Measurements from ENCODE around the gene OR51A7. TPM values are rescaled to one million over a fixed set of nuclear protein-coding genes. Genes with fewer than 3 reads are reported as not detected.
"Not testable (repeated sequence)": the region's sequence is repeated elsewhere in the genome, so short reads cannot be mapped to it uniquely, and the experiment has no call there.

OR51A7 gene
- total RNA-seq, 1 donor from 2014 or later = not detected

- Mint-ChIP-seq H3K4me3 (ENCODE audit: low read depth) (no peak within 1 kb of the TSS), H3K4me1 (ENCODE audit: low read depth) (no peaks in the 10 kb centered on the region), H3K27ac (no peak within 1 kb of the TSS), H3K36me3 (ENCODE audit: insufficient read depth) (no peaks in the 10 kb centered on the region), H3K27me3 (no peaks in the 10 kb centered on the region), H3K9me3 (ENCODE audit: low read depth) (no peaks in the 10 kb centered on the region)
- no peak for TF ChIP-seq CTCF (IDR thresholded peaks at IDR 0.05; ENCODE audit: unreplicated experiment)
- no peak for DNase-seq (ENCODE audit: low spot score, unreplicated experiment)
Observed at GRCh38 chr11:4947505-4947904, 43.9 kb downstream of the OR51A7 start, which contains the start of gene OR51A4. Gene OR51A4 (minus strand): TSS chr11:4947605. CDS start chr11:4947100, 505 bp downstream.

GRCh38 chr11:4955613-4956012 lies 52.0 kb downstream of the OR51A7 start, which contains the start of gene OR51A2:
Gene OR51A2 (minus strand): TSS chr11:4955713. CDS start chr11:4955713, 0 bp downstream.
- DNase-seq (ENCODE audit: low spot score, unreplicated experiment); H3K4me1 Mint-ChIP-seq (ENCODE audit: low read depth); H3K9me3 Mint-ChIP-seq (ENCODE audit: low read depth); H3K36me3 Mint-ChIP-seq (ENCODE audit: insufficient read depth); H3K27me3 Mint-ChIP-seq; H3K27ac Mint-ChIP-seq; H3K4me3 Mint-ChIP-seq (ENCODE audit: low read depth): not testable (repeated sequence)

GRCh38 chr11:4957396-4957795 lies 53.8 kb downstream of the OR51A7 start:
- Mint-ChIP-seq H3K36me3 (ENCODE audit: insufficient read depth) (no peaks in the 10 kb centered on the region), H3K4me1 (ENCODE audit: low read depth) (peaks cover 2% of the 10 kb centered on the region), H3K27me3 (peaks cover 3% of the 10 kb centered on the region), H3K9me3 (ENCODE audit: low read depth) (no peaks in the 10 kb centered on the region), H3K4me3 (ENCODE audit: low read depth) (no peak overlapping the region), H3K27ac (no peak overlapping the region)
- TF ChIP-seq CTCF (IDR thresholded peaks at IDR 0.05; ENCODE audit: unreplicated experiment) = no peak
- no peak for DNase-seq (ENCODE audit: low spot score, unreplicated experiment)

Other genes with a start within 250 kb of the OR51A7 start
- gene OR51E2, start 205.9 kb upstream of the OR51A7 start, total RNA-seq = not detected in 2 replicates
- gene MMP26, start 199.0 kb upstream of the OR51A7 start, total RNA-seq = not detected in 2 replicates
- not detected in 2 replicates for gene OR51F1, start 133.8 kb upstream of the OR51A7 start, total RNA-seq
- gene OR52R1, start 99.4 kb upstream of the OR51A7 start, total RNA-seq = not detected in 2 replicates
- not detected in 2 replicates for gene OR51F2, start 82.5 kb upstream of the OR51A7 start, total RNA-seq
- gene OR51S1, start 54.6 kb upstream of the OR51A7 start, total RNA-seq = not detected in 2 replicates
- not detected in 2 replicates for gene OR51T1, start 21.9 kb upstream of the OR51A7 start, total RNA-seq
- not detected in 2 replicates for gene OR51G2, start 15.6 kb downstream of the OR51A7 start, total RNA-seq
- gene OR51G1, start 20.6 kb downstream of the OR51A7 start, total RNA-seq = not detected in 2 replicates
- gene OR51A4, start 43.8 kb downstream of the OR51A7 start, total RNA-seq = not detected in 2 replicates
- not detected in 2 replicates for gene OR51A2, start 51.9 kb downstream of the OR51A7 start, total RNA-seq
- gene OR51L1, start 91.1 kb downstream of the OR51A7 start, total RNA-seq = not detected in 2 replicates
- gene OR52J3, start 142.7 kb downstream of the OR51A7 start, total RNA-seq = not detected in 2 replicates
- gene OR52E2, start 155.8 kb downstream of the OR51A7 start, total RNA-seq = not detected in 2 replicates
- not detected in 2 replicates for gene OR52E1, start 165.8 kb downstream of the OR51A7 start, total RNA-seq
- not detected in 2 replicates for gene OR52A5, start 234.6 kb downstream of the OR51A7 start, total RNA-seq